ENCODE results near the gene TENM4.

DNA sequence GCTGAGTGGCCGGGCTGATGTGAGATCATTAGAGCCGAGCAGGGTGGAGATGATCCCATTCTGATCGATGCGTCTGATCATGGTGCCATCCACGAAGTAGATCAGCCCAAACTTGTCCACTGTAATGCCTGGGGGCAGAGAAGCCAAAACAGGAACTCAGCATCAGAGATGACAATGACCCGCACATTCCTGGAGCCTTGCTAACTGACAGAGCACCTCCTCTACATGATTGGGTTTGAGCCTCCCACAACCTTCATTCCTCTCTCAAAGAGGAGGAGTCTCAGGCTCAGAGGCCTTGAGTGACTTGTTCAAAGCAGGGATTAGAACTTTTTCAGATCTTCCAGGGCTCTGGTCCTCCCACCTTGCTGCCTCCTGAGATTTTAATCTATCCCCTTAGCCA lies 732.4 kb downstream of the TENM4 start:
- TF ChIP-seq CTCF (IDR thresholded peaks at IDR 0.05) (no peak), POLR2AphosphoS5 (IDR thresholded peaks at IDR 0.05) (no peak), EP300 (IDR thresholded peaks at IDR 0.05) (no peak), POLR2A (IDR thresholded peaks at IDR 0.05) (no peak)
